ENCODE measurements around the gene CCDC150. TPM values are rescaled to one million over a fixed set of nuclear protein-coding genes. Genes with fewer than 3 reads are reported as not detected.

CCDC150 gene
- 5.8 and 8.5 TPM in 2 replicates for total RNA-seq

DNA sequence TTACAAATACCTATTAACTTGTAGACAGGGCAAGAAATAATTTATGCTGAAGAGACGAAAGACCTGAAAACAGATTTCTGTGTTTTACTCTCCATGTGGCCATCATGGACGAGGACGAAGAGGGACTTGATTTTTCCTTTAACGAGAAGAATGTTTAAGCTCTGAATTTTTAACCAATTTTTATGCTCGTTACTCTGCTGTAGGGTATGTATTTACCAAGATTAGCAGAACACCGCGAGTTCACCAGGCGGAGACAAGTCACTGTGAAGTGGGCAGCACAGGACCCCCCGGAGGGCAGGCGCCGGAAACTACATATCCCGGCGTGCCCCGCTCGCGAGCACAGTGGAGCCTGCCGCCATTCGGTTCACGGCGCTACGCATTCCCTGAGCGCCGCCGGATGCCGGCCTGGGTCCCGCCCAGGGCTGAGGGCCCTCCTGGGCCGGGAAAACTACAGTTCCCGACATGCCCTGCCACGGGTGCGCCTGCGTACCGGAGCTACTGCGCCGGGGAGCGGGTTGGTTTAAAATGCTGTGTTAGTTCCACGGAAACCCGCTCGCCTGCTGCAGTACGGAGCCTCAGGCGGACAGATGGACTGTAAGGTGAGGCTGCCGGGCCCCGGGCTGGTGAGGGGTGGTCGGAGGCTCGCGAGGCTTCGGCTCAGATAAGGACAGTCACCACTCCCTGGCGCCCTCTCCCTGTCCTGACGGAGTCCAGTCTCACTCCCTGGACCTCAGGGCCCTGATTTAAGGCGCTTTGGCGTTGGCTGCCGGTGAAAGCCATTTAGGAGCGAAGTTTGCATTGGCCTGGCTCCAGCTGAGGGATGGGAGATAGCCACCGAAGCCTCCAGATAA lies at the start of gene CCDC150:
Gene CCDC150 (plus strand): TSS at position 536 of the 851 bp plus-strand sequence. CDS start 52 bp downstream, at position 588.
- peak; percentile 98 for DNase-seq (ENCODE audit: insufficient read length, low spot score, missing footprints)
- H3K79me2 ChIP-seq (ENCODE audit: insufficient read depth, low read length), result peaks cover 25% of the 10 kb centered on the region
- no peaks in the 10 kb centered on the region for H4K20me1 ChIP-seq (ENCODE audit: insufficient read depth, low read length)
- peak within 1 kb of the TSS; percentile 96 for H2AFZ ChIP-seq (ENCODE audit: low read length)
- H3K4me1 ChIP-seq (ENCODE audit: insufficient read depth, low read length), result peaks cover 8% of the 10 kb centered on the region
- no peaks in the 10 kb centered on the region for H3K27me3 ChIP-seq (ENCODE audit: insufficient read depth, low read length)
- no peaks in the 10 kb centered on the region for H3K36me3 ChIP-seq (ENCODE audit: insufficient read depth, low read length)
- no peaks in the 10 kb centered on the region for H3K9me3 ChIP-seq (ENCODE audit: low read depth, low read length)
- H3K27ac ChIP-seq (ENCODE audit: low read depth, low read length), result peak within 1 kb of the TSS; percentile 70
- H3K4me2 ChIP-seq (ENCODE audit: insufficient read depth, low read length), result peak within 1 kb of the TSS; percentile 95
- peak within 1 kb of the TSS; percentile 95 for H3K4me3 ChIP-seq (ENCODE audit: insufficient read depth, low read length)
- TF ChIP-seq, protein P1, sequence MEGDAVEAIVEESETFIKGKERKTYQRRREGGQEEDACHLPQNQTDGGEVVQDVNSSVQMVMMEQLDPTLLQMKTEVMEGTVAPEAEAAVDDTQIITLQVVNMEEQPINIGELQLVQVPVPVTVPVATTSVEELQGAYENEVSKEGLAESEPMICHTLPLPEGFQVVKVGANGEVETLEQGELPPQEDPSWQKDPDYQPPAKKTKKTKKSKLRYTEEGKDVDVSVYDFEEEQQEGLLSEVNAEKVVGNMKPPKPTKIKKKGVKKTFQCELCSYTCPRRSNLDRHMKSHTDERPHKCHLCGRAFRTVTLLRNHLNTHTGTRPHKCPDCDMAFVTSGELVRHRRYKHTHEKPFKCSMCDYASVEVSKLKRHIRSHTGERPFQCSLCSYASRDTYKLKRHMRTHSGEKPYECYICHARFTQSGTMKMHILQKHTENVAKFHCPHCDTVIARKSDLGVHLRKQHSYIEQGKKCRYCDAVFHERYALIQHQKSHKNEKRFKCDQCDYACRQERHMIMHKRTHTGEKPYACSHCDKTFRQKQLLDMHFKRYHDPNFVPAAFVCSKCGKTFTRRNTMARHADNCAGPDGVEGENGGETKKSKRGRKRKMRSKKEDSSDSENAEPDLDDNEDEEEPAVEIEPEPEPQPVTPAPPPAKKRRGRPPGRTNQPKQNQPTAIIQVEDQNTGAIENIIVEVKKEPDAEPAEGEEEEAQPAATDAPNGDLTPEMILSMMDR (IDR thresholded peaks at IDR 0.05; ENCODE audit: extremely low read depth, low read depth, low read length), result peak; percentile 18

DNA sequence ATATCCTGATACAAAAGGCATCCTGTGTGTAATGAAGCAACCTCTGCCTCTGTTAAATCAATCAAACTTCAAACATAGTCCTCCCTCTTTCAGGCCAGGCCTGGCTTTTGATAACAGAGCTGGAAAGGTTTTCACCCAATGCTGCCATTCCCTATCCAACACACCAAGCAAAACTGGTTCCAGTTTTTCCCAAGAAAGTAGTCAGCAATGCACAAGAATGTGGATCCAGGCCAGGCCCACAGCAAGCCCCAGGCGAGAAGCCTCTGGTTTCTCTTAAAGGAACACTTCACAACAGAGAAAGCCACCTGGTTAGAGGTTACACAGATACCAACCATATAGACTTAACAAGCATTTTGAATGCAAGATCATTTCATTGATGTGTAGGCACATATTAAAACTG lies 49.2 kb upstream of the CCDC150 start:
- no peak overlapping the region for H2AFZ ChIP-seq (ENCODE audit: low read length)
- no peak overlapping the region for H3K27ac ChIP-seq (ENCODE audit: low read depth, low read length)
- peaks cover 20% of the 10 kb centered on the region for H3K4me1 ChIP-seq (ENCODE audit: insufficient read depth, low read length)
- DNase-seq (ENCODE audit: insufficient read length, low spot score, missing footprints), result peak; percentile 80
- H3K9me3 ChIP-seq (ENCODE audit: low read depth, low read length), result no peaks in the 10 kb centered on the region
- no peaks in the 10 kb centered on the region for H3K36me3 ChIP-seq (ENCODE audit: insufficient read depth, low read length)
- H3K27me3 ChIP-seq (ENCODE audit: insufficient read depth, low read length), result no peaks in the 10 kb centered on the region
- peaks cover 37% of the 10 kb centered on the region for H3K79me2 ChIP-seq (ENCODE audit: insufficient read depth, low read length)
- no peaks in the 10 kb centered on the region for H4K20me1 ChIP-seq (ENCODE audit: insufficient read depth, low read length)
- no peak overlapping the region for H3K4me2 ChIP-seq (ENCODE audit: insufficient read depth, low read length)
- H3K4me3 ChIP-seq (ENCODE audit: insufficient read depth, low read length), result no peak overlapping the region
- TF ChIP-seq, protein P1 (IDR thresholded peaks at IDR 0.05; ENCODE audit: extremely low read depth, low read depth, low read length), result no peak

DNA sequence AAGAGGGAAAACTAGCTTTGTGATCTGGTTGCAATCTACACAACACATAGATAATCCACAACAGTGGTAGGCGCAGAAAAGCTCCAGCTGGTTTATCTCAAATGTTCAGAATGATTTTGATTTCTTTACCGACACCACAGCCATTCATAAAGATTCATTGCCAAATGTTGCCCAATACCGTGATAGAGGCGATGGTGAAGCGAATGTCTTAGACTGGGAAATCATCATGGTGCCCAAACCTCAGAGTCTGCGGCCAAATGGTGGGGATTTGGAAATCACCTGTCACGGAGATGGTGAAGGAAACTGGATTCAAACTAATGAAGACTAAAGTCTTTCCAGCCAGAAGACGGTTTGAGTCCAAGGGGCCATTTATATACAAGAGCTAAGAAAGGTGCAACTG lies 48.5 kb upstream of the CCDC150 start:
- no peak overlapping the region for H2AFZ ChIP-seq (ENCODE audit: low read length)
- no peak for DNase-seq (ENCODE audit: insufficient read length, low spot score, missing footprints)
- no peak overlapping the region for H3K4me3 ChIP-seq (ENCODE audit: insufficient read depth, low read length)
- no peaks in the 10 kb centered on the region for H3K27me3 ChIP-seq (ENCODE audit: insufficient read depth, low read length)
- no peaks in the 10 kb centered on the region for H3K36me3 ChIP-seq (ENCODE audit: insufficient read depth, low read length)
- no peak overlapping the region for H3K27ac ChIP-seq (ENCODE audit: low read depth, low read length)
- TF ChIP-seq, protein P1 (IDR thresholded peaks at IDR 0.05; ENCODE audit: extremely low read depth, low read depth, low read length), result no peak
- peaks cover 33% of the 10 kb centered on the region for H3K79me2 ChIP-seq (ENCODE audit: insufficient read depth, low read length)
- H4K20me1 ChIP-seq (ENCODE audit: insufficient read depth, low read length), result no peaks in the 10 kb centered on the region
- H3K4me2 ChIP-seq (ENCODE audit: insufficient read depth, low read length), result no peak overlapping the region
- H3K9me3 ChIP-seq (ENCODE audit: low read depth, low read length), result no peaks in the 10 kb centered on the region
- peaks cover 20% of the 10 kb centered on the region for H3K4me1 ChIP-seq (ENCODE audit: insufficient read depth, low read length)

DNA sequence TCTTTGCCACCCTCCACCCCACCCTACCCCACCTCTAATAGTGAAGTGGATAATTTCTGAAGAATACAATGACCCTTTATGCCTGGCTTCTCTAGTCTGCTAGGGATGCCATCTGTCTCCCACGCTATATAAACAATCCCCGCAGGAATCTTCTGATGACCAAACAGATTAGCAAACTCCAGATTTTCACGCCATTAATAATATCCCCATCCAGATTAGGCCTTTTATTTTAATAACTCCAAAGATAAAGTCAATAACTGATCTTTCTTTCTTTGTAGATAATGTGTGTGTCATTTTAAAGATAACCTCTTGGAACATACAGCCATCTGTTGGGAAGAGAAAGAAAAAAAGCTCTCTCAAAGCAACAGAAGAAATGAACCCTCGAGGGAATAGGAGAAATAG lies 47.9 kb upstream of the CCDC150 start:
- no peak overlapping the region for H2AFZ ChIP-seq (ENCODE audit: low read length)
- TF ChIP-seq, protein P1 (IDR thresholded peaks at IDR 0.05; ENCODE audit: extremely low read depth, low read depth, low read length), result no peak
- H3K4me3 ChIP-seq (ENCODE audit: insufficient read depth, low read length), result peak overlapping the region; percentile 83
- H3K4me1 ChIP-seq (ENCODE audit: insufficient read depth, low read length), result peaks cover 15% of the 10 kb centered on the region
- no peaks in the 10 kb centered on the region for H3K9me3 ChIP-seq (ENCODE audit: low read depth, low read length)
- no peaks in the 10 kb centered on the region for H3K27me3 ChIP-seq (ENCODE audit: insufficient read depth, low read length)
- no peaks in the 10 kb centered on the region for H3K36me3 ChIP-seq (ENCODE audit: insufficient read depth, low read length)
- H4K20me1 ChIP-seq (ENCODE audit: insufficient read depth, low read length), result no peaks in the 10 kb centered on the region
- H3K79me2 ChIP-seq (ENCODE audit: insufficient read depth, low read length), result peaks cover 31% of the 10 kb centered on the region
- DNase-seq (ENCODE audit: insufficient read length, low spot score, missing footprints), result no peak
- peak overlapping the region; percentile 89 for H3K4me2 ChIP-seq (ENCODE audit: insufficient read depth, low read length)
- no peak overlapping the region for H3K27ac ChIP-seq (ENCODE audit: low read depth, low read length)

All from osteoblast (primary cell).